GM12878 (cell line): Measurements from ENCODE around the gene MRPL27. TPM values are rescaled to one million over a fixed set of nuclear protein-coding genes. Genes with fewer than 3 reads are reported as not detected.

Experiments used
- ATAC-seq: fragments of 200-7000 bp; cut with Tn5 transposase; 3 replicates; pipeline ENCODE4 v1.9.1; 2020; ENCODE audit warnings: mild to moderate bottlenecking, moderate library complexity
- BruUV-seq: library from RNA; stranded (reverse); fragments of 400-500 nt; replicated peaks from 2 replicates; lab custom pipeline; 2021; lab: Mats Ljungman, UMichigan
- CTCF ChIA-PET: fragments of 300-600 bp; sonication (Branson Sonifier 250); formaldehyde crosslinking; extraction: SDS; loops from one replicate; lab custom pipeline; 2021; ENCODE audit warnings: inconsistent platforms; lab: Yijun Ruan, JAX
- POLR2A ChIA-PET: fragments of 350-600 bp; formaldehyde crosslinking; extraction: SDS; loops from one replicate; lab custom pipeline; 2021; ENCODE audit warnings: inconsistent platforms; lab: Charles Lee
- RAD21 ChIA-PET: fragments of 300-600 bp; sonication (Branson Sonifier 250); formaldehyde crosslinking; loops from one replicate; lab custom pipeline; 2023; ENCODE audit warnings: antibody characterized with exemption; ENCODE audit not compliant: unreplicated experiment; lab: Charles Lee
- SMC1A ChIA-PET: fragments of 300-600 bp; sonication (Branson Sonifier 250); formaldehyde crosslinking; loops from one replicate; lab custom pipeline; 2023; ENCODE audit not compliant: unreplicated experiment, uncharacterized antibody; lab: Charles Lee
- DNase-seq: peaks from one replicate; pipeline ENCODE4 v3.0.0-alpha.2; 2011; ENCODE audit warnings: low read depth, low spot score
- FAIRE-seq: peaks from 3 replicates; lab custom pipeline; 2011; peaks lifted over from hg19 to GRCh38; lab: Jason Lieb, UNC
- H2AFZ ChIP-seq: 2 replicates; pipeline ENCODE4 v1.6.0; 2011; ENCODE audit warnings: low read depth, low read length, control low read depth; ENCODE audit not compliant: control insufficient read depth
- H3K27ac ChIP-seq: 2 replicates; pipeline ENCODE4 v1.5.1; 2011; ENCODE audit warnings: control low read depth; ENCODE audit not compliant: control insufficient read depth, insufficient read depth
- H3K27me3 ChIP-seq, 2 experiments: replicated peaks in 1 of 2; 2 replicates each; pipeline versions ENCODE4 v1.6.0 to v1.6.1; 2011; ENCODE audit warnings: low read length in 1 of 2; ENCODE audit not compliant: control insufficient read depth in 2 of 2, insufficient read depth in 2 of 2
- H3K36me3 ChIP-seq, 2 experiments: 2 replicates each; pipeline ENCODE4 v1.5.1; 2011; ENCODE audit warnings: low read length in 1 of 2; ENCODE audit not compliant: control insufficient read depth in 2 of 2, insufficient read depth in 2 of 2
- H3K4me1 ChIP-seq: 2 replicates; pipeline ENCODE4 v1.6.1; 2011; ENCODE audit warnings: mild to moderate bottlenecking, low read length, moderate library complexity, mixed read lengths; ENCODE audit not compliant: control insufficient read depth, insufficient read depth
- H3K4me2 ChIP-seq: 2 replicates; pipeline ENCODE4 v1.6.0; 2011; ENCODE audit warnings: control low read depth; ENCODE audit not compliant: control insufficient read depth, insufficient read depth
- H3K4me3 ChIP-seq: fragments of 200-600 bp; sonication (generic); 2 replicates; pipeline ENCODE4 v1.5.1; 2016
- H3K79me2 ChIP-seq: 2 replicates; pipeline ENCODE4 v1.6.0; 2011; ENCODE audit warnings: low read length; ENCODE audit not compliant: control insufficient read depth, insufficient read depth
- H3K9ac ChIP-seq: 2 replicates; pipeline ENCODE4 v1.8.0; 2011; ENCODE audit warnings: low read length, control low read depth, mixed read lengths; ENCODE audit not compliant: control insufficient read depth, insufficient read depth
- H3K9me3 ChIP-seq: replicated peaks from 3 replicates; pipeline ENCODE4 v1.5.1; 2011; ENCODE audit warnings: mild to moderate bottlenecking, low read length; ENCODE audit not compliant: control insufficient read depth, insufficient read depth
- H4K20me1 ChIP-seq: 2 replicates; pipeline ENCODE4 v1.6.0; 2011; ENCODE audit not compliant: control insufficient read depth, insufficient read depth
- CHD4 ChIP-seq: fragments of 200-600 bp; sonication (generic); IDR thresholded peaks from 2 replicates; pipeline ENCODE4 v1.6.1; 2016; ENCODE audit warnings: mild to moderate bottlenecking
- FOXK2 ChIP-seq: fragments of 450-650 bp; IDR thresholded peaks from 2 replicates; pipeline ENCODE4 v1.6.1; 2017; ENCODE audit warnings: mild to moderate bottlenecking, moderate library complexity
- POLR2A ChIP-seq: IDR thresholded peaks from 2 replicates; pipeline ENCODE4 v1.6.1; 2011; ENCODE audit warnings: low read depth, mild to moderate bottlenecking, low read length
- SUZ12 ChIP-seq: fragments of 200-600 bp; sonication (generic); IDR thresholded peaks from one replicate; pipeline ENCODE4 v1.6.1; 2018; ENCODE audit warnings: antibody characterized with exemption, mild to moderate bottlenecking; ENCODE audit not compliant: unreplicated experiment
- WGBS: methylation state at CpG from one replicate; pipeline ENCODE4 v1.1.6; 2016; ENCODE audit warnings: low lambda C conversion rate; ENCODE audit not compliant: insufficient replicate concordance, insufficient coverage; ENCODE audit errors: missing lambda C conversion rate; 5-methylcytosine and 5-hydroxymethylcytosine counted together
- in situ Hi-C: fragments of 300-500 bp; cut with MboI; formaldehyde crosslinking; loops from 9 replicates; pipeline ENCODE4 v1.14.3; 2018; ENCODE audit warnings: mixed read lengths
- intact Hi-C: fragments of 100-400 bp; cut with micrococcal nuclease; formaldehyde crosslinking; loops from one replicate; pipeline ENCODE4 v1.14.2; 2022; ENCODE audit not compliant: unreplicated experiment
- polyA plus RNA-seq, 11 experiments: library from polyadenylated mRNA; depleted of rRNA in 4 of 11; unstranded in 6 of 11; stranded (reverse) in 5 of 11; fragments of >200 nt; fragmentation: Nextera tagmentation in 4 of 11; fragmentation: Illumina TruSeq in 1 of 11; extraction: Ambion mirVana in 4 of 11; extraction: Trizol in 1 of 11; gene quantifications; 1 replicate in 1 of 11; 2 replicates in 10 of 11; pipeline versions ENCODE4 v1.2.1 to v1.2.3, GENCODE V29; 2011 to 2016; ENCODE audit warnings: inconsistent platforms in 2 of 11, missing spikeins in 2 of 11, low read depth in 1 of 11
- total RNA-seq, 4 experiments: library from RNA; depleted of rRNA in 3 of 4; stranded (reverse); fragments of >200 nt in 3 of 4; fragmentation: Illumina TruSeq in 1 of 4; extraction: Trizol in 1 of 4; gene quantifications; 2 replicates each; pipeline versions ENCODE4 v1.2.1 to v1.2.3, GENCODE V29; 2013 to 2021

Gene MRPL27
- total and polyA plus RNA-seq, 10 of the 15 experiments (the other 5 are each of a cell fraction or from before 2014, with no cell fraction given): 83.0 to 390 (median 131) TPM

- no TSS peak for BruUV-seq
- Histone ChIP-seq H3K36me3 (peaks cover 36 to 42% of the 10 kb centered on the region in 2 experiments), H2AFZ (no peak overlapping the region), H4K20me1 (no peaks in the 10 kb centered on the region), H3K4me1 (no peaks in the 10 kb centered on the region), H3K27me3 (no peaks in the 10 kb centered on the region), H3K27ac (no peak overlapping the region), H3K9me3 (no peaks in the 10 kb centered on the region), H3K79me2 (no peaks in the 10 kb centered on the region), H3K4me3 (no peak overlapping the region), H3K9ac (no peak overlapping the region), H3K4me2 (no peak overlapping the region)
- RAD21 ChIA-PET: no interaction called here
- FAIRE-seq (no peak), DNase-seq (no peak), ATAC-seq (no peak)
- SMC1A ChIA-PET: no interaction called here
- POLR2A ChIA-PET: interaction anchor here (0.6 kb wide), 1 partner anchor 83 kb away, joined by 4 read pairs; no protein-coding TSS in a partner anchor
- in situ Hi-C loops: no loop called here
- CTCF ChIA-PET: interaction anchor here (3.8 kb wide), 1 partner anchor 14 kb away, joined by 25 read pairs; the partner anchor contains the start of gene LRRC59
- intact Hi-C loops: no loop called here
- WGBS: 88% methylated on average over 12 of the region's 12 CpGs
- TF ChIP-seq SUZ12 (no peak), POLR2A (peak; percentile 45), CHD4 (no peak)
Measured at GRCh38 chr17:50382931-50383330, 9.9 kb upstream of the MRPL27 start.

- CTCF ChIA-PET: interaction anchor here (0.7 to 3.8 kb wide), 5 partner anchors 8 to 40 kb away, joined by 3 to 25 read pairs (median 4); partner anchors contain the start of gene LRRC59
- SMC1A ChIA-PET: interaction anchor here (1.1 to 1.9 kb wide), 3 partner anchors 10 to 13 kb away, joined by 3 to 11 read pairs (median 5); no protein-coding TSS in a partner anchor
- H3K27me3 ChIP-seq: no peaks in the 10 kb centered on the region
Measured at GRCh38 chr17:50381920-50382319, 8.9 kb upstream of the MRPL27 start.

More at GRCh38 chr17:50381920-50382319, 8.9 kb upstream of the MRPL27 start:
- Histone ChIP-seq H3K27ac (no peak overlapping the region), H3K9ac (no peak overlapping the region), H3K4me1 (no peaks in the 10 kb centered on the region), H3K36me3 (peaks cover 32 to 37% of the 10 kb centered on the region in 2 experiments), H2AFZ (no peak overlapping the region), H3K4me2 (no peak overlapping the region), H3K4me3 (no peak overlapping the region), H3K9me3 (no peaks in the 10 kb centered on the region), H4K20me1 (no peaks in the 10 kb centered on the region), H3K79me2 (no peaks in the 10 kb centered on the region)
- RAD21 ChIA-PET: interaction anchor here (1.0 to 1.7 kb wide), 3 partner anchors 13 to 20 kb away, joined by 3 to 4 read pairs (median 4); no protein-coding TSS in a partner anchor
- POLR2A ChIA-PET: interaction anchor here (0.9 kb wide), 1 partner anchor 13 kb away, joined by 3 read pairs; no protein-coding TSS in a partner anchor
- TSS peak; percentile 49 for BruUV-seq
- no peak for FAIRE-seq
- ATAC-seq: no peak
- no peak for TF ChIP-seq FOXK2
- no peak for DNase-seq
- in situ Hi-C loops: no loop called here
- intact Hi-C loops: no loop called here
- 97% methylated on average over 3 of the region's 3 CpGs for WGBS
